Pulmonary artery endothelial cell (primary cell): Measurements from ENCODE around the gene SCTR. TPM values are rescaled to one million over a fixed set of nuclear protein-coding genes. Genes with fewer than 3 reads are reported as not detected.
"Not testable (repeated sequence)": the region's sequence is repeated elsewhere in the genome, so short reads cannot be mapped to it uniquely, and the experiment has no call there.

ENCODE experiments used
- DNase-seq: peaks from one replicate; pipeline ENCODE4 v3.0.0-alpha.2; 2011; ENCODE audit warnings: low read depth, low spot score
- total RNA-seq: library from RNA; depleted of rRNA; stranded (reverse); fragments of >200 nt; gene quantifications from 2 replicates; pipeline ENCODE4 v1.2.3, GENCODE V29; 2014

SCTR gene
- total RNA-seq, 1 donor from 2014 or later, result not detected

- no peak for DNase-seq
These were observed 107.9 kb downstream of the SCTR start for GRCh38 chr2:119416299-119416923.

DNA sequence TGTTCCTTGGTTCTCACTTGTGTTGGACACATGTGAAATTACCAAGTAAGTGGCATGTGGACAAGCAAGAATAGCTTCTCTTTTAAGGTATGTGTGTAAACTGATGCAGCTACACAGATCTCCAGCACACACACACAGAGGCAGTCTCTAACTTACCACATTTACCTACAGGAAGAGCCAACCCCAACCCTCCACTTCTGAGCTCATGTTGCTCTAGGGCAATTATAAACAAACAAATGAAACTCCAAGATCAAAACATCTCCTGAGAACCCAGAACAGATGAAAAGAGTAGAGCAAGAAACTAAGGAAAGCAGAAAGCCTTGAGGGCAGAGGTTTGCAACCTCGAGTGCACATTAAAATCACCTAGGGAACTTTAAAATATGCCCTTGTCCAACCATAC, 108.7 kb downstream of the SCTR start:
- no peak for DNase-seq

DNA sequence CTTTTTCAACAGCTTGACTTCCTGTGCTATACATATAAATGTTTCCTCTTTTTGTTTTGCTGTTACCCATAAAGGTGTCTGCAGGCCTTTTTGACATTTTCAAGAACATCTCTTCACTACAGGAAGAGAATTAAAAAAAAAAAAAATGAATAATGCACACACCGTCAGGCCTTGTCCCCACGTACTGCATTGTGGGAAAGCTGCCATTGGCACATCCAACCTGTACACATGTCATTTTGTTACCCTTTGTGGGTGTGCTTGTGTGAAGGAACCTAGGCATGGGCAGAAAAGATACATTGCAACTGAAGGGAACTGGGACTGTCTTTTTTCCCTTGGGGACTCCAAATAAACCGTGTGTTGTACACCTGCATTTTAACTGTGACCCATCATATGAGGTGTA, 109.4 kb downstream of the SCTR start:
- DNase-seq, result no peak

- DNase-seq, result no peak
These were observed 114.8 kb downstream of the SCTR start for GRCh38 chr2:119409506-119409905.

- no peak for DNase-seq
These were observed 116.1 kb downstream of the SCTR start for GRCh38 chr2:119408221-119408619.

- DNase-seq, result peak; percentile 32
These were observed 116.7 kb downstream of the SCTR start for GRCh38 chr2:119407430-119408220.

DNA sequence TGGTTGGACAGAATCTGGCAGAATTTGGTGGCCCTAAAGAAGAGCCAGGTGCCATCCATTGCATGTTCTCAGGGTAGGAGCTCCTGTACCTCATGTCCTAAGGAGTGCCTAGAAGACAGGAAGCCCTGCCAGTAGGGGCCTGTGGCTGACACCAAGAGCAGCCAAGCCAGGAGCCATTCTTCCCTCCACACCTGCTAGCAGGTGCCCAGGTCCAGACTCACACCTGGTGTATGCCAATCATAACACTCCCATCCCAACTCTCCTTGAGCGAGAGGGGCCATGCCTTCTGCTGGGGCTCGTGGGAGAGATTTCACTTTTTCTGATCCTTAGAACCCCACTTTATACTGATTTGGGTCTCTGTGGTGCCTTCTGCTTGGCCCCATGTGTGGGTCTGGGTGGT, 119.1 kb downstream of the SCTR start:
- no peak for DNase-seq

DNA sequence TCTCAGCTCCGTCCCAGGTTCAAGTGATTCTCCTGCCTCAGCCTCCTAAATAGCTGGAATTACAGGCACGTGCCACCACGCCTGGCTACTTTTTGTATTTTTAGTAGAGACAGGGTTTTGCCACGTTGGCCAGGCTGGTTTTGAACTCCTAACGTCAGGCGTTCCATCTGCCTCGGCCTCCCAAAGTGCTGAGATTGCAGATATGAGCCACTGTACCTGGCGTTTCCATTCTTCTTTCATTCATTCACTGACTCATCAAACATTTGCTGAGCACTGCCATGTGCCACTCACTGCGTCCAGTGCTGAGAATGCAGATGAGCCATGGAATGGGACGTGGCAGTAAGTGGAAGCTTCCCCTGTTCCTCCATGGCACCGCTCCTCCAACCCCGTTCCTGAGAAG, 120.7 kb downstream of the SCTR start:
- not testable (repeated sequence) for DNase-seq

- DNase-seq, result no peak
These were observed 121.4 kb downstream of the SCTR start for GRCh38 chr2:119402645-119403560.

DNA sequence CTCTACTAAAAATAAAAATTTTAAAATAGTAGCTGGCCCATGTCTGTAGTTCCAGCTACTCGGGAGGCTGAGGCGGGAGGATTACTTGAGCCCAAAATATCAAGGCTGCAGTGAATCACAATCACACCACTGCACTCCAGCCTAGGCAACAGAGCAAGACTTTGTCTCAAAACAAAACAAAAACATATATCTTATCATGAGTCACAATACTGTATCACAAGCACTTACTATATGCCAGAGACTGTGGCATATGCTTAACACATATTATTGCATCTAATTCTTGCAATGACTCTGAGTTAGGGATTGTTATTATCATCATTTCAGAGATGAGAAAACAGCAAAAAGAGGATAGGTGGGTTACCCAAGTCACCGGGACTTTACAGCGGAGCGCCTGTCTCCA, 122.2 kb downstream of the SCTR start:
- DNase-seq, result no peak

GRCh38 chr2:119397196-119397595, 127.1 kb downstream of the SCTR start:
- no peak for DNase-seq

DNA sequence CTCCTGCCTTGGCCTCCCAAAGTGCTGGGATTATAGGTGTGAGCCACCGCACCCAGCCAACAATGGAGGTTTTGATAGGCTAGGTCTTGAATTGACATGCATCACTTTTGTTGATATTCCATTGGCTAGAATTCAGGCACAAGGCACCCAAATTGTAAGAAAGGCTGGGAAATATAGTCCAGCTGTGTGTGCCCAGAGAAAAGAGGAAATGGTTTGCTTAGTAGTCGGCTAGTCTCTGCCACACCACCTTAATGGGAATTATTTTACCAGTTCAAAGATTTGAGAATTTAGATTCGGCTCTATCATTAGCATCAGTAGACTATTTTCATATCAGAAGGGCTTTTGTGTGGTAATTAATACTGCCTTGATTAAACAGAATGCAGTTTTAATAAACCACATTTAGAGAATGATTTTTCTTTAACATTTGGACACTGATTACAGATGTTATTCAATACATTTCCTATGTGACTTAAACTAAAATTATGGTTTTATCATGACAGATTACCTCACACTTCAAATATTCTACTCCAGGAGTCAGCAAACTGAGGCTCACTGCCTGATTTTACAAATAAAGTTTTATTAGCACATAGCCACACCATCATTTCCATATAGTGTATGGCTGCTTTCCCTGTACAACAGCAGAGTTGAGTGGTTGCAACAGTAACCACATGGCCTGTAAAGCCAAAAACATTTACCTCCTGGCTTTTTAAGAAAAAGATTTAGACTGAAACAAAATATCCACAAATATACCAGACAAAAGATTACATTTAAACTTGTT, 130.1 kb downstream of the SCTR start:
- no peak for DNase-seq

Other genes with a start within 250 kb of the SCTR start
- 10.4 and 11.5 TPM in 2 replicates for gene C2orf76, start 157.6 kb downstream of the SCTR start, total RNA-seq
- 99.0 and 107 TPM in 2 replicates for gene DBI, start 157.5 kb downstream of the SCTR start, total RNA-seq
- gene TMEM37, start 92.6 kb downstream of the SCTR start, total RNA-seq, result 0.73 and 2.3 TPM in 2 replicates
- gene CFAP221, start 20.0 kb upstream of the SCTR start, total RNA-seq, result 1.1 TPM in 1 of 2 replicates, not detected in the other
- gene TMEM177, start 154.7 kb upstream of the SCTR start, total RNA-seq, result 12.3 and 12.5 TPM in 2 replicates
- 43.3 and 48.4 TPM in 2 replicates for gene PTPN4, start 235.4 kb upstream of the SCTR start, total RNA-seq